GM21367 (cell line): ENCODE data around the gene PLVAP.

Source experiments
- ATAC-seq: cut with Tn5 transposase; IDR thresholded peaks from one replicate; pipeline ENCODE4 v1.9.1; 2021; ENCODE audit not compliant: unreplicated experiment

Gene PLVAP, protein sequence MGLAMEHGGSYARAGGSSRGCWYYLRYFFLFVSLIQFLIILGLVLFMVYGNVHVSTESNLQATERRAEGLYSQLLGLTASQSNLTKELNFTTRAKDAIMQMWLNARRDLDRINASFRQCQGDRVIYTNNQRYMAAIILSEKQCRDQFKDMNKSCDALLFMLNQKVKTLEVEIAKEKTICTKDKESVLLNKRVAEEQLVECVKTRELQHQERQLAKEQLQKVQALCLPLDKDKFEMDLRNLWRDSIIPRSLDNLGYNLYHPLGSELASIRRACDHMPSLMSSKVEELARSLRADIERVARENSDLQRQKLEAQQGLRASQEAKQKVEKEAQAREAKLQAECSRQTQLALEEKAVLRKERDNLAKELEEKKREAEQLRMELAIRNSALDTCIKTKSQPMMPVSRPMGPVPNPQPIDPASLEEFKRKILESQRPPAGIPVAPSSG

DNA sequence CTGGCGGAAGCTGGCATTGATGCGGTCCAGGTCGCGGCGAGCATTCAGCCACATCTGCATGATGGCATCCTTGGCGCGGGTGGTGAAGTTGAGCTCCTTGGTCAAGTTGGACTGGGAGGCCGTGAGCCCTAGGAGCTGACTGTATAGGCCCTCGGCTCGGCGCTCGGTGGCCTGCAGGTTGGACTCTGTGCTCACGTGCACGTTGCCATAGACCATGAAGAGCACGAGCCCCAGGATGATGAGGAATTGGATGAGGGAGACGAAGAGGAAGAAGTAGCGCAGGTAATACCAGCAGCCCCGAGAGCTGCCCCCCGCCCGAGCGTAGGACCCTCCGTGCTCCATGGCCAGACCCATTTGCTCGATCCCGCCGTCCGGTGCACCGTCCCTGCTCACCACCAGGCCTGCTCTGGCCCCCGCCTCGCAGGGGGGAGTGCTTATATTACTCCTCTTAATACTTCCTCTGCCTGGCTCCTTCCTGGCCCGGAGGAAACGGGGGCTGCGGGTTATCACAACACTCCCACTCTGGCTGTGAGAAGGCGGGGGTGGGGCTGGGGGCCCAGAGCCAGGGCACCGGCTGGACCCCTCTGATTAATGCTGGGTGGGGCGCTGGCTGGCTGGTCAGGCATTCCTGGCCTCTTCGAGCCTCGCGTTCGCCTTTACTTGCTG lies at the start of gene PLVAP:
Gene PLVAP, minus strand, starts transcription at position 408 of the 666 bp plus-strand sequence. Its CDS starts 54 bp downstream, at position 354.
- ATAC-seq: no peak

DNA sequence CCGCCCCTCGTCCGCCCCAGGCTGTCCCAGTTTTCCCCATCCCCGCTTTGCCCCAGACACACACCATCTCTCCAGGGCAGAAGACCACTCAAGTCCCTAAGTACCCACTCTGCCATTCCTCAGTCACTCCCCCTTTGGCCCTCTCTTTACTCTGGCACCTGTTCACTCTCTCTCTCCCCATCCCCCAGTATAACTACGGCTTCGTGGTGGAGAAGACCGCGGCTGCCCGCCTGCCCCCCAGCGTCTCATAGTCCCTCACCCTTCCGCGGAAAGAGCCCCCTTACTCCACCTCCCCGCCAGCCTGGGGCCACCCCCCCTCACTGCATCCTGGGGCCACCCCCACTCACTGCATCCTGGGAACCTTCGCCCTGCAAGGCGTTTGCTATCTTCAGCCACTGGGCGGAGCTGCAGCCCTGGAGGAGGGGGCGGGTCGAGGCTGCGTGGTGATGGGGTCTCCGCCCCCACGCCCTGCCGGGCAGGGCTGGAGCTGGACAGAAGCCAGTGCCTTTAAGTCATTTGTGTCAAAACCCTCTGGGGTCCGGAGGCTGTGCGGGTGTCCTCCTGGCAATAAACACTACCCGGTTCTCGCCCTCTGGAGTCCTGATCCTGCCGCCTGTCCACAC lies 47.7 kb upstream of the PLVAP start:
- ATAC-seq: no peak

DNA sequence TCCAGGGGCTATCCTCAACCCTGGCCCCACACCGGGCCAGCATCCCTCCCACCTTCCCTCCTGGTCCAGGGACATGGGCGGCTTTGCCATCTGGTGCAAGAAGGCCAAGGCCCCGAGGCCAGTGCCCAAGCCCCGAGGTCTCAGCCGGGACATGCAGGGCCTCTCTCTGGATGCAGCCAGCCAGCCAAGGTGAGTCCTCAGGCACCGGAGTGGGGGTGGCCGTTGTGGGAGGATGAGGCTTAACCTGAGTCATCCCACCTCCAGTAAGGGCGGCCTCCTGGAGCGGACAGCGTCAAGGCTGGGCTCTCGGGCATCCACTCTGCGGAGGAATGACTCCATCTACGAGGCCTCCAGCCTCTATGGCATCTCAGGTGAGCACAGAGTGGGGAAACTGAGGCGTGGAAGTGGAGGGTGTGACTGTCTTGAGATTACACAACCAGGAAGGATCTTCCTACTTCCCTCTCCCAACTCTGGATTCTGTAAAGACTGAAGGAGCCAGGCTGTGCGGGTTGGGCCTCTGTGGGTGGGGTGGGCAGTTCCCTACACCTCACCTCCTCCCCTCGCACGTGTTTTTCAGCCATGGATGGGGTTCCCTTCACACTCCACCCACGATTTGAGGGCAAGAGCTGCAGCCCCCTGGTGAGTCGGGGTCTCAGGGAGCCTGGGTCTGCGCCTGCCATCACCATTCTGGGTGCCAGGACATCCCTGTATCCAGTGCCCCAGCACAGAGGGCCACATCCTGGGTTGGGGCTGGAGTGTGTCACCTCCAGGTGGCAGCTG lies 46.5 kb upstream of the PLVAP start:
- ATAC-seq: no peak

DNA sequence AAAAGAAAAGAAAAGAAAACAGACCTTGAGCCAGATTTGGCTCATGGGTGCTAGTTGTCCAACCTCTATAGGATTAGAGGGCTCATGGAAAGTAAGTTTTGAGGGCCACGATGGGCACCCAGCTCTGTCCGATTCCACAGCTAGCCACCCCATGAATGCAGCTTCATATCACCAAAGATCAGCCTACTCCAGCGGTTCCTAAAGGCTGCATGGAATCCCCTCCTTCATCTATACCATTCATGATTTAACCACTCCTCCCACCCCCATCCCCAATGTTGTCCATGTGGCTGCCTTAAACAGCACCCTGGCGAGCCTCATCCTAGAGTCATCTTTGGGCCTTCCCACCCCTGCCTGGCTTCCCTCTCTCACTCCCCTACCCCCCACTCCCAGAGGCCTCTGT lies 44.8 kb upstream of the PLVAP start:
- ATAC-seq: no peak

- ATAC-seq: peak; percentile 16
These were observed 43.4 kb upstream of the PLVAP start for GRCh38 chr19:17420475-17420924.

- peak; percentile 69 for ATAC-seq
These were observed 42.7 kb upstream of the PLVAP start, which contains the start of gene MVB12A for GRCh38 chr19:17419621-17420474. TSS of gene MVB12A (plus strand) at chr19:17420047. CDS start at chr19:17420136, 89 bp downstream.

DNA sequence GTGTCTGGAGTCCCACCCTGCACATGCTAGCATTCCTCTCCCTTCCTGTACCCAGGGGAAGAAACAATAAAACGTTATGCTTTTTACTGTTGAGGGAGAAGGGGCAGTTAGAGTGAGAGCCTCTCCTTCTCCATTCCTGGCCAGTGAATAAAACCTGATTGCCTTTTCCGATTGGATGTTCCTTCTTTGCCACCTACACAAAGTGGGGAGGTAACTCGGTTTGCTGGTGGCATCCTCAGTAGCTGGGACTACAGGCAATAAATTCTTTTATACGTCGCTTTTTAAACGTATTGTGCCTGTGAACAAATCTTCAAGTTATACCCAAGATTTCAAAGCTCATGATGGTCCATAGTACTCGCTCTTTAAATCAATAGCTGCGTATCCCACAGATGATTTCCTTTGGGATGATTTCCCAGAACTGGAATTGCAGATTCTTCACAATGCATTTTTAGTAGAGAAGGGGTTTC lies 42.0 kb upstream of the PLVAP start:
- ATAC-seq: no peak

- ATAC-seq: no peak
These were observed 41.6 kb upstream of the PLVAP start for GRCh38 chr19:17418710-17419109.

DNA sequence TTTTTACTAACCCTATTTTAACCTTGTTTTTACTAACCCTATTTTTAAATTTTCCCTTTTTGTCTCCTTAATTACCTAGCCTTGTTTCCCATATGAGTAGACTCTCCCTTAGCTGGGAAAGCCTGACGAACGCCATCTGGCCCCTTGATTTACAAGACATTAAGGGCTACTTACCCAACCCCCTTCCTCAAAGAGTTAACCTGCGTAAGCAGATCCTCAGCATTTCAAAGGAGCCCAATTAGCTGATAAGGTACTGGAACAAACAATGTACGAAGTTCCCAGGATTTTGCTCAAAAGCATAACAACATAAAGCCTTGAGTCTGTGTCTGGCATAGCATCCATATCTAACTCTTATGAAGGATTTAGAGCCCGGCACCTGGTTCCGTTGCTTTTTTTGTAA lies 38.0 kb upstream of the PLVAP start:
- ATAC-seq: no peak

- no peak for ATAC-seq
These were observed 37.0 kb upstream of the PLVAP start for GRCh38 chr19:17414097-17414496.

DNA sequence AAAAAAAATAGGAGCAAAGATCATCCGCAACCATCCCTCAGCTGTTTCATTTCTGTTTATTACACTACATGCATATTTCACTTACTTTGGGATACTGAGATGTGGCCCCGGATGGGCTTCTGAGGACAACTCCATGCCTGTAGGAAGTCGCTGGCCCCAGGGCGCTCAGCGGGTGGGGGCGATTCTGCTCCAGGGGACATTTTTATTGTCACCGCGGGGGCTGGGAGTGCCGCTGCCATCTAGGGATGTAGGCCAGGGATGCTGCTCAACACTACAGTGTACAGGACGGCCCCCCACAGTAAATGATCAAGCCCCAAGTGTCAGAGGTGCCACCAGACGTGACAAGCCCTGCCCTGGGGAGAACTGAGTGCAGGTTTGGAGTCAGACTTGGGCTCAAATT lies 34.7 kb upstream of the PLVAP start:
- ATAC-seq: no peak

DNA sequence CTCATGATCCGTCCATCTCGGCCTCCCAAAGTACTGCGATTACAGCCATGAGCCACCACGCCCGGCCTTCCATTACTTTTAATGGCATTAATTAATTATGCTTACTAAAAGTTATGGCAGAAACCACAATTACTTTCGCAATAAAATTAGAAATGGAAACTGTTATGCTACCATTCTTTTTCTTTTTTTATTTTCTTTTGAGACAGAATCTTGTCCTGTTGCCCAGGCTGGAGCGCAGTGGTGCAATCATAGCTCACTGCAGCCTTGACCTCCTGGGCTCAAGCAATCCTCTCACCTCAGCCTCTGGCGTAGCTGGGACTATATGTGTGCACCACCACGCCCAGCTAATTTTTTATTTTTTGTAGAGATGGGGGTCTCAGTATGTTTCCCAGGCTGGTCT lies 32.8 kb upstream of the PLVAP start:
- no peak for ATAC-seq

- ATAC-seq: no peak
These were observed 29.7 kb upstream of the PLVAP start for GRCh38 chr19:17406887-17407196.

- ATAC-seq: peak; percentile 16
These were observed 29.1 kb upstream of the PLVAP start for GRCh38 chr19:17406046-17406886.

- ATAC-seq: peak; percentile 66
These were observed 28.3 kb upstream of the PLVAP start, which contains the start of gene BST2 for GRCh38 chr19:17405250-17406045. TSS of gene BST2 (minus strand) at chr19:17405630. CDS start at chr19:17405575, 55 bp downstream.

GRCh38 chr19:17404621-17405249 lies 27.6 kb upstream of the PLVAP start:
- no peak for ATAC-seq

DNA sequence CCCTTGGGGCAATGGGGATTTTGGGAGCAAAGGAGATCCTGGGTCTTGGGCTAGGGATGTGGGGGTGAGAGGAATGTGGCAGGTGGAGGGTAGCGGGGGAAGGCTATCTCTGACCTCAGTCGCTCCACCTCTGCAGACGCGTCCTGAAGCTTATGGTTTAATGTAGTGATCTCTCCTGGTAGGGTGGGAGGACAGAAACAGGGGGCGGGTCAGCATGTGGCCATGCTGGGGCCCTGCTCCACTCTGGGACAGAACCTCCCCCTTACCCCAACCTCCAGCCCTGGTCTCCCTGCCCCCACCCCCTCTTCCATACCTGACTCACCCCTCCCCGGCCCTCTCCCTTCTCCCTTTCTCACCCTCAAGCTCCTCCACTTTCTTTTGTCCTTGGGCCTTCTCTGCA lies 26.9 kb upstream of the PLVAP start:
- ATAC-seq: no peak
